Kidney (tissue), 14 donors: ENCODE measurements around the gene PANK4. TPM values are rescaled to one million over a fixed set of nuclear protein-coding genes. Genes with fewer than 3 reads are reported as not detected.
A peak's percentile ranks its signal among the peaks of the same experiment; 100 is the strongest.
"Not testable (repeated sequence)": the region's sequence is repeated elsewhere in the genome, so short reads cannot be mapped to it uniquely, and the experiment has no call there.

Experiments
- DNase-seq, 5 donors: peaks; one replicate each; pipeline ENCODE4 v3.0.0-alpha.2; 2013 to 2020
- FAIRE-seq: peaks from 2 replicates; lab custom pipeline; 2012; peaks lifted over from hg19 to GRCh38; lab: Jason Lieb, UNC
- H3K27ac ChIP-seq, 2 donors: one replicate each; pipeline ENCODE4 v1.7.0; 2013; ENCODE audit warnings: low read depth in 2 of 2, low read length in 2 of 2, inconsistent platforms in 1 of 2
- H3K27me3 ChIP-seq: one replicate; pipeline ENCODE4 v1.7.1; 2013; ENCODE audit warnings: low read length, inconsistent platforms; ENCODE audit not compliant: control insufficient read depth, insufficient read depth
- H3K36me3 ChIP-seq, 3 donors: one replicate each; pipeline versions ENCODE4 v1.7.0 to v1.7.1; 2013; ENCODE audit warnings: low read length in 3 of 3, control low read depth in 1 of 3, inconsistent platforms in 1 of 3; ENCODE audit not compliant: insufficient read depth in 3 of 3, control insufficient read depth in 2 of 3
- H3K4me1 ChIP-seq, 3 donors: one replicate each; pipeline versions ENCODE4 v1.7.0 to v1.7.1; 2013; ENCODE audit warnings: low read length in 3 of 3, inconsistent platforms in 1 of 3, low read depth in 1 of 3; ENCODE audit not compliant: control insufficient read depth in 2 of 3, insufficient read depth in 2 of 3
- H3K4me3 ChIP-seq, 3 donors: one replicate each; pipeline versions ENCODE4 v1.7.0 to v1.8.1; 2013; ENCODE audit warnings: low read length in 3 of 3, control low read depth in 1 of 3, inconsistent platforms in 1 of 3
- H3K9ac ChIP-seq, 3 donors: one replicate each; pipeline versions ENCODE4 v1.7.0 to v1.7.1; 2013; ENCODE audit warnings: low read length in 3 of 3, control low read depth in 1 of 3, inconsistent platforms in 1 of 3
- H3K9me3 ChIP-seq, 3 donors: one replicate each; pipeline versions ENCODE4 v1.7.0 to v1.7.1; 2013; ENCODE audit warnings: low read length in 3 of 3, control low read depth in 1 of 3, inconsistent platforms in 1 of 3; ENCODE audit not compliant: control insufficient read depth in 2 of 3, insufficient read depth in 1 of 3
- CTCF ChIP-seq: IDR thresholded peaks from 3 replicates; pipeline ENCODE4 v1.5.1; 2012; ENCODE audit warnings: mild to moderate bottlenecking, moderate library complexity, borderline replicate concordance; ENCODE audit not compliant: insufficient read depth; ENCODE audit errors: extremely low read depth
- intact Hi-C: fragments of 100-400 bp; cut with DNase I; formaldehyde crosslinking; loops from one replicate; pipeline ENCODE4 v1.11.1; 2022
- polyA plus RNA-seq: library from polyadenylated mRNA; stranded (reverse); fragments of 350-450 nt; fragmentation: Illumina TruSeq; extraction: RNeasy Lipid Tissue Mini Kit (QIAGEN cat#74804); gene quantifications from one replicate; pipeline ENCODE4 v1.2.3, GENCODE V29; 2014; ENCODE audit warnings: low read depth, low replicate concordance; ENCODE audit not compliant: insufficient read depth
- total RNA-seq: library from RNA; stranded (reverse); fragmentation: NEBNext Ultra II Directional; extraction: Animal tissue kit (Norgen Biotek cat#: 25700); gene quantifications from one replicate; pipeline ENCODE4 v1.2.1, GENCODE V29; 2021
- donor health status: control.
- donor health status: control.
- donor health status: control.
- donor health status: control.
- donor health status: control.
- donor health status: DM: yes; HTN: yes; CAD: no.
- donor health status: Normal renal cell carcinoma (clear cell type).

PANK4 gene
- total and polyA plus RNA-seq, 2 donors from 2014 or later, result 13.3 to 33.7 TPM

DNA sequence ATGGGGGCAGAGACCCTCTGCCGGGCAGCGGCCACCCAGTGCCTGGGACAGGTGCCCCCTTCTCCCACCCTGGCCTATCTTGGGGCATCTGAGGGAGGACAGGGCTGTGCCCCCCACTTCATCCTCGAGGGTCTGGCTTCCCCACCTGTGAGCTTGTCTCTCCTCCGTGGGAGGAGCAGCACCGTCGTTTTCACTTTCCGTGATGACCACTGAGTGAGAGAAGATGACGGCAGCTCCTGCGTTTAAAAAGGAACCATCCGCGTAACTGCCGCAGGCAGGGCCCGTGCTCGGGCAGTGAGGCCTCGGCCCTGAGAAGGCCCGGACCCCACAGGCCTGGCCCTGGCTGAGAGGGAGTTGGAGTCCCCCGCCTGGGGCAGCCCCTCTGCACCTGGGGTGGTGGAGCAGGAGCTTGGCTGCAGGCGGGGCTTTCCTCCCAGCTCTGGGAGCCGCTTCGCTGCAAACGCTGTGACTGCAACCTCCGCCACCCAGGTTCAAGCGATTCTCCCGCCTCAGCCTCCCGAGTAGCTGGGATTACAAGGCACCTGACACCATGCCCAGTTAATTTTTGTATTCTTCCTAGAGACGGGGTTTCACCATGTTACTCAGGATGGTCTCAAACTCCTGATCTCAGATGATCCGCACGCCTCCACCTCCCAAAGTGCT is 23.1 kb upstream of the PANK4 start:
- H3K36me3 ChIP-seq, DNase-seq, H3K27me3 ChIP-seq, FAIRE-seq, H3K9me3 ChIP-seq: not testable (repeated sequence)
- H3K9ac ChIP-seq, result peak overlapping the region in 2 of 3 donors; percentile 41 to 77
- peak overlapping the region; percentile 91 to 99 for H3K27ac ChIP-seq
- H3K4me1 ChIP-seq, result peaks cover 0 to 32% (median 18%) of the 10 kb centered on the region in 3 donors
- intact Hi-C loops, result loop anchor here (10.0 kb wide), 1 partner anchor 135 kb away; the partner anchor contains the start of gene PEX10
- peak overlapping the region in 1 of 3 donors; percentile 61 for H3K4me3 ChIP-seq

GRCh38 chr1:2548068-2548589 is 21.7 kb upstream of the PANK4 start:
- Histone ChIP-seq H3K36me3 (no peaks in the 10 kb centered on the region), H3K4me3 (peak overlapping the region in 2 of 3 donors; percentile 50 to 61), H3K9ac (peak overlapping the region in 2 of 3 donors; percentile 41 to 65), H3K27me3 (no peaks in the 10 kb centered on the region), H3K4me1 (peaks cover 0 to 38% (median 18%) of the 10 kb centered on the region in 3 donors), H3K27ac (peak overlapping the region; percentile 91 to 99), H3K9me3 (no peaks in the 10 kb centered on the region)
- TF ChIP-seq CTCF, result peak; percentile 94
- DNase-seq (peak; percentile 86 to 95 (median 89)), FAIRE-seq (no peak)
- intact Hi-C loops, result loop anchor here (10.0 kb wide), 1 partner anchor 133 kb away; the partner anchor contains the start of gene PEX10

DNA sequence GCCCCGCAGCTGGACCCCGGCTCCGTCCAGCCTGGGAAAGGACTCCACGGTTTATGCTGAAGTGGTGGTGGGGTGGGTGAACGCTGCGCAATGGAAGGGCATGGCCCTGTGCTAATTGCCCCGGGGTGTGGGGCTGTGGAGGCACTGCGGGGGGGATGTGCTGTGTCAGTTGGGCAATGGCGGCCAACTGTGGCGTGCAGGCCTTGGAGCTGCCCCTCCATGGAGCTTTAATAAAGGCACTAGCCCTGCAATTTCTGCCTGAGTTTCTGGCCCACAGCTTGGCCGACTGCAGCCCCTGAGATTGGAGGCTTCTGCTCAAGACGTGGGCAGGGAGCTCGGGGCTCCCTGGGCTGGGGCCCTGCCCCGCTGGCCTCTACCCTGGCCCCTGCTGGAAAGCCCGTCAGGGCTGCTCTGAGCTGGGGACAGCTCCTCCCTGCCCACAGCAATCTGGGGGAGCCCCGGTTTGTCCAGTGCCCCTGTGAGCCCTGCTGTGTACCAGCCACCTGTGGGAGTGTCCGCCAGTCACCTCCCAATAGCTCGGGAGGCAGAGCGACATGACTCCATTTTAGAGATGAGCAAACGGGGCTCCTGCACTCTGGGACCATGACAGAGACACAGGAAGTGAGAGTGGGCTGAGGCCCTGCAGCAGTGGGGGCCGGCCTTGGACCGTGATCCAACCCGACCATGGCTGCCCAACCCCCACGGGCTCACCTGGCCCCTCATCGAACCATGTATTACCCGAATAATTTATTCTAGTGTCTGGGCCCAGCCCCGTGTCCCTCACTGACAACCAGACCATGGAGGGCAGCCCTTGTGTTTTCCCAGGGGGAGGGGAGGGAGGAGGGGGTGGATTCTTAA is 21.0 kb upstream of the PANK4 start:
- Histone ChIP-seq H3K9me3 (no peaks in the 10 kb centered on the region), H3K9ac (peak overlapping the region in 2 of 3 donors; percentile 8 to 41), H3K27ac (peak overlapping the region; percentile 91 to 99), H3K4me3 (peak overlapping the region in 2 of 3 donors; percentile 28 to 61), H3K36me3 (no peaks in the 10 kb centered on the region), H3K27me3 (no peaks in the 10 kb centered on the region), H3K4me1 (peaks cover 0 to 38% (median 18%) of the 10 kb centered on the region in 3 donors)
- DNase-seq, result peak in 1 of 5 donors; percentile 81
- intact Hi-C loops, result loop anchor here (10.0 kb wide), 1 partner anchor 133 kb away; the partner anchor contains the start of gene PEX10
- no peak for FAIRE-seq
- no peak for TF ChIP-seq CTCF
